Measurements from ENCODE around the gene AGXT.

Gene AGXT

DNA sequence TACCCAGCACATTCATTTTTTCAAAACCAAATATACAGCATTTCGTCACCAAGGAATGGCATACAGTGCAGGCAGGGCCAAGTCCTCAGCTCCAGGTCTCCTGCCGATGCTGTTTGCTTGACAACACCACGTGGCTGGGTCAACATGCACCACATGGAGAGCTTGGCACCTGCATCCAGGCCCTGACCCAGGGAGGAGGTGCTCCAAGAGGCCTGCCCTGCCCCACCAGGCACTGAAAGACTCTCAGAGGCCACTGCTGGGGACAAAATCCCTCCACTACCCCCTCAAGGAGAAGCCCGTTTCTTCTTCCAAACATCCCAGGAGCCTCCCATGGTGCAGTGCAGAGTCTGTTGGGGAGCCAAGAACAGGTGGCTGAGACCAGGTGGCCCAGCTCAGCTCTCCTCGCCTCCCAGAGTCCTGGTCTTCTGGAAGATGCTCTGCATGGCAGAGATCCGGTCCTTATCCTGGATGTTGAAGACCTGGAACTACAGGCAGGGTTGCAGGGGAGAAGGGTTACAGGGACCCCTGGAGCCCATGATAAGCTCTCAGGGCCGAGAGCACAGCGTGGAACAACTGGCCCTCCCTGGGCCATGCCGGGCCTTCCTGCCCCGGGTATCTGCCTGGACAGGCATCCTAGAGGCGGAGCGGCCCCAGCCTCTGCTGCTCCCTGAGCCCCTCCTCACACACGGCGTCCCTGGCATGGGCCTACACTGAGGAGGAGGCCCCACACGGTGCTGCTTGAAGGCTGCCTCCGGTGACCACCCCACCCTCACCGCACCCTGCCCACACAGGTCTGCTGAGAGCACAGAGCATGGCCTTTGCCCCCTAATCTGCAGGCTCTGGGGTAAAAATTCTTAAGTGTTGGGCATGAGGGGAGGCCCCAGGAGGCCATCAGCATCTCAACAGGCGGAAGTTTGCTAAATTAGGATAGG lies 18.3 kb downstream of the AGXT start:
- DNase-seq (ENCODE audit: low spot score) = no peak

DNA sequence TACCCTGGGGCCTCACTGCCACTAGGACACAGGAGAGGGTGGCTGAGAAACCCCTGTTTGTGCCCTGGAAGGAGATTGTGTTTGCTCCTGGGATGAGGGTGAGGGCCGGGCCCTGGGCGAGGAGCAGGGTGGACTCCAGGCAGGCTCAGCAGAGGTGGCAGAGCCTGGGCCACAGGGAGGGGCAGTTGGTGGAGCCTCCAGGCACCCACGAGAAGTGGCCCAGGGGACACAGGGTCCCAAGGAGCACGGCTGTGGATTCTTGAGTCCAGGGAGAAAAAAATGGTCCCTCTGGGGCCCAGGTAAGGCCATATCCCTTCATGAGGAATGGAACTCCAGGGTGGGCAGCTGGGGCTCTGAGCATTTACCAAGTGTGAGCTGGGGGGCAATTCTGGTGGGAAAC lies 19.0 kb downstream of the AGXT start:
- DNase-seq (ENCODE audit: low spot score) = no peak

- no peak for DNase-seq (ENCODE audit: low spot score)
These were observed 19.7 kb downstream of the AGXT start for GRCh38 chr2:240888130-240888889.

DNA sequence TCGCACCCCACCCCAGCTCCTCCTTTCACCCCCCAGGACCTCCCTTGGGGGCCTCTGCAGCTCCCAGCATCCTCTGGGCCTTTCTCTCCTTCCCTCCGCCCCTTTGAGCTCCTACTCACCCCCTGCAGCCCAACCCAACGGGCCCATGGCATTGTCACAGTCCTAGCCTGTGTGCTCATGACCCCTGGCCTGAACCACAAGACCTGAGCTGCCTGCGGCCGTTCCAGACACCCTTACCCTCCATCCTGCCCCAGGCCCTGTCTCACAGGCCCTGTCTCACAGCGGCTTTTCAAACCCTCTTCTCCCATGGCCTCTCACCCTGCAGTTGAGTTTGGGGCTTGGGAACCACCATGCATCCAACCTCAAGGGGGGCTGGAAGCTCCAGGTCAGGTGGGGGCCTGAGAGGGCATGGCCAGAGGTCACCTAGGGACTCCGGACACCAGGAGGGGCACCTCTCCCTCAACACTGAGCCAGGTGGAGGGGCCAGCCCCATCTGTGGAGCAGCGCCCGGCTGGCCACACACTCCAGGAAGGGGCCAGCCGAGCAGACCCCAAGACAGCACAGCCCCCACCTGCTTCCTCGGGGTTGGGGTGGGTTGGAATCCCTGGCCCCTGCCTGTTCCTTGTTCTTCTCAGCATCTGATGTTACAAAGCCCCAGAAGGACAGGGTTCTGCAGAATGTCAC lies 20.4 kb downstream of the AGXT start:
- no peak for DNase-seq (ENCODE audit: low spot score)

GRCh38 chr2:240889601-240890560 lies 21.3 kb downstream of the AGXT start:
- DNase-seq (ENCODE audit: low spot score) = no peak

DNA sequence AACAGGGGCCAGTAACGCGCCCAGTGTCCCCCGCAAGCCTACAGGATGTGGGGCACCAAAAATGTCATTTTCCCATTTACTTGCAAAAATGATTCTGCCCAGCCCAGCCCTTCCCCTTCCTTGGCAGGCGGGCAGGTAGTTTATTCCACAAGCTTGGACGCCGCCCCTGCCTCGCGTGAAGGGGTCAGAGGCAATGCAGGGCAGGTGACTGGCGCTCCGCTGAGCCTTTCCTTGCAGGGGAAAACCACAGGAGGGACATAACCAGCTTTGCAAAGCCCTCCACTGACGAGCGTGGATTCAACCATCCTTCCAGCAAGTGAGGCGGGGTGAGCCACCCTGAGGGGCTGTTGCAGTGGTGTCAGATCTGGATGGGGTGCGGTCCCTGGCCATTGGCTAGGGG lies 22.1 kb downstream of the AGXT start:
- no peak for DNase-seq (ENCODE audit: low spot score)

DNA sequence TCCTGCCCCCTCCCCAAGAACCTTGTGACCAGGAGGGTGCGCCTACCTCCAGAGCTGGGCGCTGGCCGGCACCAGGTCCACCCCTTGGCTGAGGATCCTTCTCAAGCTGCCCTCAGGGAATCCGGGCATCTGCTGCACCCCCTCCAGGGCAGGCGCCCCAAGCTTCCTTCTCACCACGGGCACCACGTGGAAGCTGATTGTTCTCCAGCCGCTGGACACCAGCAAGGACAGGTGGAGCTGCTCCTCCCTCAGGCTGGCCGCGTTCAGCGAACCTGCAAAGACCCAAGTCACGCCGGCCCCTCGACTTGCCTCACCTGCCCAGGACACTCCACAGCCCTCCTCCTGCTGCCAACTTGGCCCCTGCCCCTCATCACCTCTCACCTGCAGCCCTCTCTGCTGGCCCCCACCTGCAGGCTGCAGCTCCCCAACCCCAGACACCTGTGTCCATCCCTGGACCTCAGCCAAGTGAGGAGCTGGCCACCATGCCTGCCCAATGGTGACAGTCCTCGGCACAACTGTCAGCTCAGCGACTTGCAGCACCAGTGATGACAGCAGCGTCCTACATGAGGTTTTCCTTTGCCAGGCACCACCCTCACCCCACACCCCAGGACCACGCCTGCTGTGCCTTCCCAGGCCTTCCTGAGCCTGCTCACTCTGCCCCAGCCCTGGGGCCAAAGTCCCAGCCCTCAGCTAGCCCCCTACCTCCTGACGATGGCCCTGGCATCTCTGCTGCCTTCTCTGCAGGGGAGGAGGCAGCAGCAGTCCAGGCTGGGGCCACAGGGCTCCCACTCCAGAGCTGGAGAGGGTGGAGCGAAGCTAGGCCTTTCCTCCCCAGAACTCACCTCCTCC lies 23.1 kb downstream of the AGXT start:
- DNase-seq (ENCODE audit: low spot score) = no peak

GRCh38 chr2:240892356-240892755 lies 23.7 kb downstream of the AGXT start:
- DNase-seq (ENCODE audit: low spot score) = no peak

GRCh38 chr2:240892925-240893324 lies 24.3 kb downstream of the AGXT start:
- DNase-seq (ENCODE audit: low spot score) = no peak

GRCh38 chr2:240893363-240893844 lies 24.8 kb downstream of the AGXT start:
- DNase-seq (ENCODE audit: low spot score) = no peak

DNA sequence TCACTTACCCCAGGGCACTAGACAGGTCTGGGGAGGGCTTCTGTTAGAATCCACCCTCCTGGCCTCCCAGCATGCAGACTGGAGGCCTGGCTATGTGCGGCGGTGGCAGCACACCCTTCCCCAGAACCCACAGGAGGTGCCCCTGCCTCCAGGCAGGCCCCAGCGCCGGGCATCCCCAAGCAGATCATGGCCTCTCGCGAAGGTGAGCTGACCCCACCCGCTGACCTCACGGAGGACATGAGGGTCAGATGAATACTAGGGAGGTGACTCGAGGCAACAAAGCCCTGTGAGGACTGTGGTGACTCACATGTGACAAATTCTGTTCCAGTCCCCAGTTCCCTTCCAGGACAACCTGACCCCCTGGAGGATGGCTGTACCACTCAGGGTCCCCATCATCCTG lies 25.4 kb downstream of the AGXT start:
- DNase-seq (ENCODE audit: low spot score) = no peak

- no peak for DNase-seq (ENCODE audit: low spot score)
These were observed 26.4 kb downstream of the AGXT start for GRCh38 chr2:240894836-240895558.

DNA sequence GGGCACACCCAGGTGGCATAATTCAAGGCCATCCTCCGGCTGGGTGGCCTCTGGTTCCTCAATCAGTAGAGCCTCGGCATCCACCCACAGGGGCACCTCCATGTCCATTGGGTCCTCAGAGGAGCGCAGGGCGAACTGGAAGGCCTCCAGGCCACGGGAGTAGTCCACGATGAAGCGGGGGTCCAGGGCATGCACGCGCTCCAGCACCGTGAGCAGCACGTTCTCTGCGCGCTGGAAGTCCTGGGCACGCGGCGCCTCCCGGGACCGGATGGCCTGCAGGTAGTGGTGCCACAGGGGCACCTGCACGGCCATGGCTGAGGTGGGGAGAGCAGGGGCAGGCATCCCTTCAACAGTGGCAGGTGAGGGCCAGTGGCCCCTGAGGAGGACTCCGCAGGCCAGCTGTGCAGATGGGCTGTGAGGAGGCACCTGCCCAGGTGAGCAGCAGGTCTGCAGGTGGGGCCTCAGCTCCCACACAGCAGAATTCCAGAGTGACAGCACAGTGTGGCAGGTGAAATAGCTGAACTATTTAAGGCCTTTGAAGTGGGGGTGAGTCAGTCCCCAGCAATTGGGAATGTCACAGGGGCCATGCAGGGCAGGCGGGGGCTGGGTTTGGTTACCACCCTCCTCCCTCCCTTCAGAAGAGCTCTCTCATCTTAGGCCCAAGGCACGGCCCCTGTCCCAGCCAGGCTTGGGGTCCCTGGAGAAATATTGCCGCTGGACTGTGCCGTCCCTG lies 27.2 kb downstream of the AGXT start, which contains the start of gene MAB21L4:
Gene MAB21L4, minus strand, starts transcription at position 501 of the 733 bp plus-strand sequence. Its CDS starts 159 bp downstream, at position 342.
- DNase-seq (ENCODE audit: low spot score) = no peak

DNA sequence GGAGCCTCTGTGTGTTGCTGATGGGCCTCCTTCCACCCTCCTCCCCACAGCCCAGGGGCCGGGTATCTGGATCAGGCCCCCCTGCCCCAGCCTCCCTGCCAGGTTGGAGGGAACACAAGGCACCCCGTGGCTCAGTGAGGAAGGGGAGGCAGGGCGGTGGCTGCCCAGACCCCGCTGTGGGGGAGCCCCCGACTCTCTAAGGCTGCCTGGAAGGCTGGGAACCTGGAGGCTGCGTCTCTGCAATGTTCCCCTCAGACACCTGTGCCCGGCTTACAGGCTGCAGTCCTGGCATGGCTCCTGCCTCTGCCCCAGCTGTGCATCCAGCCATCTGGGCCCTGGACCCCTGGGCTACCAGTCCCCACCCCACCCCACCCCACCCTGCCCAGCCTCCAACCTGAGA lies 27.8 kb downstream of the AGXT start:
- DNase-seq (ENCODE audit: low spot score) = no peak

- DNase-seq (ENCODE audit: low spot score) = no peak
These were observed 28.5 kb downstream of the AGXT start for GRCh38 chr2:240896871-240897692.

DNA sequence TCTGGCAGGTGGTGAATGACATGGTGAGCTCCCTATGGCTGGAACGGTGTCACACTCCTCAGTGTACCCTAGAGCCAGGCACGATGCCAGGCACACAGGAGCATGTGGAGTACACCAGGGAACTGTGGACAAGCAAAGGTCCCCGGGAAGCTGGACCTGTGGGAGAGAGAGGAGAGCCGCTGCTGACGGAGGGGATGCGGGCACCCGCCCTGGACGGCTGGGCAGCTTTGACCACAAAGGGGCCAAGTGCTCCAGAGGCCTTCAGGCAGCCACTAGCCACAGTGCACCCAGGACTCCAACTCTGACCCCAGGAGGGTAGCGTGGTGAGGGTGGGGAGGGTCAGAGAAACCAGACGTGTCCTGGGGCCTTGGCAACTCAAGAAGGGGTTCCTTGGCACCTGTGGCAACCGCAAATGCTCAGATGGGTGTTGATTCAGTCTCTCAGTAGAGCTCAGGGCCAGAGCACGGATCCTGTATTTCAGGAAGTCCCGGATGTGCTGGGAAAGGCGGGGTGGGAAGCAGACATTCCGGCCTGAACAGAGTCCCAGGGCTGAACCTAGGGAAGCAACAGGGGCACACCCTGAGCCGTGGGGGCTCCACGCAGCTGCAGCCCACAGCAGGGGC lies 29.6 kb downstream of the AGXT start:
- DNase-seq (ENCODE audit: low spot score) = no peak

DNA sequence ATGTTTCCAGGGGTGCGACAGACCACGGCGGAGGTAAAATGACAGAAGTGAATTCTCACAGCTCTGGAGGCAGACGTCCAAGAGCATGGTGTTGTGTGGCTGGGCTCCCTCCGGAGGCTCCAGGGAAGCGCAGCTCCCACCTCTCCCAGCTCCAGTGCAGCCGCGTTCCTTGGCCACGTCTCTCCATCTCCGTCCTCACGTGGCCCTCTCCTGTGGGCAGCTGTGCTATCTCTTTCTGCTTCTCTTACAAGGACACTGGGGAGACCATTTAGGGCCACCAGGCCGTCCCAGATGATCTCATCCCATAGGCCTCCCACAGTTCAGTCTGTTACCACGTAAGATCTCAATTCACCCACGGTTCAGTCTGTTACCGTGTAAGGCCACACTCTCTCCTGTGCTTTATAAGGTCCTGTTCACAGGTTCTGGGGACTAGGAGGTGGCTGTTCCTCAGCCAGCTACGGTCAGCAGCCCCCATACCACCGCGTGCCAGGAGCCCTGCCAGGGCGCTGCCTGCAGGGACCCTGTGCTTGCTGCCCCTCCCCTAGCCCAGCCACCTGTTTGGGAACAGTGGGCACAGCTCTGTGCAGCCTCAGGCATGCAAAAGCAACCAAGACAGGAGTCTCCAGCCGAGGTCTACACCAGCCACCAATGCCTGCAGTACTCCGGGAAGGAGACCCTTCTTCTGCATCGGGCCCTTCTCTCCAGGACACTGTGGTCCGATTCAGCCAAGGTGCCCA lies 30.3 kb downstream of the AGXT start:
- DNase-seq (ENCODE audit: low spot score) = no peak
